T-helper 1 cell (primary cell): Measurements from ENCODE around the gene OGA.

ENCODE experiments used
- DNase-seq, 5 donors: peaks; one replicate each; pipeline ENCODE4 v3.0.0-alpha.2; 2012 to 2020
- total RNA-seq, 4 donors: gene quantifications; one replicate each; lab custom pipeline; 2026; lab: John Stamatoyannopoulos, UW

Gene OGA
- 400 to 653 (median 536) reads per million in 4 donors for total RNA-seq

- peak; percentile 97 to 100 (median 98) for DNase-seq
These were observed at the start of gene OGA for GRCh38 chr10:101818119-101818871. TSS of gene OGA (minus strand) at chr10:101818444. CDS start at chr10:101818022, 422 bp downstream.

- no peak for DNase-seq
These were observed 49.7 kb upstream of the OGA start for GRCh38 chr10:101867931-101868330.

GRCh38 chr10:101859530-101859929 lies 41.3 kb upstream of the OGA start:
- no peak for DNase-seq

GRCh38 chr10:101858723-101859500 lies 40.7 kb upstream of the OGA start:
- DNase-seq: peak in 1 of 5 donors; percentile 70

- DNase-seq: no peak
These were observed 39.7 kb upstream of the OGA start for GRCh38 chr10:101857802-101858476.

- no peak for DNase-seq
These were observed 38.4 kb upstream of the OGA start for GRCh38 chr10:101856626-101857025.

GRCh38 chr10:101851411-101852116 lies 33.3 kb upstream of the OGA start:
- no peak for DNase-seq

GRCh38 chr10:101850749-101851148 lies 32.5 kb upstream of the OGA start:
- DNase-seq: no peak

- no peak for DNase-seq
These were observed 30.7 kb upstream of the OGA start for GRCh38 chr10:101848894-101849351.

- no peak for DNase-seq
These were observed 30.2 kb upstream of the OGA start for GRCh38 chr10:101848408-101848807.

- DNase-seq: no peak
These were observed 27.6 kb upstream of the OGA start for GRCh38 chr10:101845893-101846292.

- DNase-seq: peak in 4 of 5 donors; percentile 41 to 64 (median 56)
These were observed 25.1 kb upstream of the OGA start, which contains the start of gene KCNIP2 for GRCh38 chr10:101843032-101844021. TSS of gene KCNIP2 (minus strand) at chr10:101843800. CDS start at chr10:101843568, 232 bp downstream.

- no peak for DNase-seq
These were observed 23.6 kb upstream of the OGA start for GRCh38 chr10:101841826-101842225.

GRCh38 chr10:101840741-101841453 lies 22.7 kb upstream of the OGA start:
- DNase-seq: peak; percentile 46 to 78 (median 63)

- DNase-seq: peak in 1 of 5 donors; percentile 18
These were observed 21.9 kb upstream of the OGA start for GRCh38 chr10:101840102-101840684.

GRCh38 chr10:101839416-101840063 lies 21.3 kb upstream of the OGA start:
- peak in 4 of 5 donors; percentile 48 to 66 (median 54) for DNase-seq

- DNase-seq: no peak
These were observed 20.8 kb upstream of the OGA start for GRCh38 chr10:101839002-101839401.

GRCh38 chr10:101838416-101838970 lies 20.2 kb upstream of the OGA start:
- DNase-seq: no peak

GRCh38 chr10:101837748-101838147 lies 19.5 kb upstream of the OGA start:
- no peak for DNase-seq
